ENCODE measurements around the gene SLX4IP. TPM values are rescaled to one million over a fixed set of nuclear protein-coding genes. Genes with fewer than 3 reads are reported as not detected.

SLX4IP gene
- total RNA-seq, result 4.5 and 6.5 TPM in 2 replicates

GRCh38 chr20:10434832-10435812, at the start of gene SLX4IP:
Gene SLX4IP (plus strand): TSS chr20:10435305. CDS start chr20:10458205, 22,900 bp downstream.

GRCh38 chr20:10433623-10434466, 1.3 kb upstream of the SLX4IP start, which contains the start of gene MKKS:
Gene MKKS (minus strand): TSS chr20:10434222. CDS start chr20:10413514, 20,708 bp downstream.

DNA sequence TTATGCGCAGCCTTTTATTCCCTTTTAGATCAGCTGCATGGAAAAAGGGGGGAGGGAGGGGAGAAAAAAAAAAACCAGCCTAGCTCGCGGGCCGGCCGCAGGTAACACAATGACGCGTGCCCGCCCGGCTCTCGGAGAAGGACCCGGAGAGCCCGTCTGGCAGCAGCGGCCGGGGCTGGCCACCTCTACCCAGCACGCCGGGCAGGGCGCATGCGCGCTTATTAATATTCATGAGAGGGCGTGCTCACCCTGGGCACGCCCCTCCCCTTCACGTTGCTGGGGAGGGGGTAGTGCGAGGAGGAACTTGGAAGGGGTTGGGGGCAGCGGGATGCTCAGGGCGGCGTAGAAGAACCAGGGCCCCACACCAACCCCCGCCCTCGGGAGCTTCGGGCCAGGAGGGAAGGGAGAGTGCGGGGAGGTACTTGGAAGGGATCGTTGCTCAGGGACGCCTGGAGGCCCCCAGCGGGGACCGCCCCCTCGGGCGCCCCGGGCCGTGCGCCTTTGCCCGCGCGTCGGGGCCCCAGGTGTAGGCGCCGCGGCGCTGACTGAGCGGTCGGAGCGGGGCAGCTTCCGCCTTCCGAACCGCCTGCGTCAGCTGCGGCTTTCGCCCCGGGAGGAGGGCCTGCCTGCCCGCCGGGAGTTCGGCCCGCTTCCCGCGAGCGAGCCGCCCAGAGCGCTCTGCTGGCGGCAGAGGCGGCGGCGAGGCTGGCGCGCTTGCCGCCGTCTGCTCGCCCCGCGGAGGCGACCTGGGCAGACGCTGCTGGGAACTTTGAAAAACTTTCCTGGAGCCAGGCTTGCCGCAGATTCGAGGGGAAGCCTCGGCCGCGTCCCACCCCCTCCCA, 239.0 kb downstream of the SLX4IP start, which contains the start of gene JAG1:
TSS of gene JAG1 (minus strand) at position 158 of the 842 bp plus-strand sequence. CDS start 469 bp downstream, outside the sequence.

Other genes starting within 250 kb of the SLX4IP start
- 9.6 and 19.5 TPM in 2 replicates for gene SNAP25, start 216.5 kb upstream of the SLX4IP start, total RNA-seq
- gene MKKS, start 1.1 kb upstream of the SLX4IP start, total RNA-seq, result 6.6 and 8.0 TPM in 2 replicates
- 34.9 and 79.1 TPM in 2 replicates for gene JAG1, start 238.7 kb downstream of the SLX4IP start, total RNA-seq